Endothelial cell (in vitro differentiated cells): ENCODE data around the gene IL19. TPM values are rescaled to one million over a fixed set of nuclear protein-coding genes. Genes with fewer than 3 reads are reported as not detected.

ENCODE experiments used
- DNase-seq: peaks from one replicate; pipeline ENCODE4 v3.0.0; 2021; ENCODE audit warnings: low spot score
- H3K27ac Mint-ChIP-seq: one replicate; pipeline ENCODE4 v1.8.0; 2021; ENCODE audit warnings: mixed read lengths, inconsistent platforms; ENCODE audit not compliant: unreplicated experiment
- H3K27me3 Mint-ChIP-seq: one replicate; pipeline ENCODE4 v1.8.0; 2021; ENCODE audit warnings: mild to moderate bottlenecking, moderate library complexity, mixed read lengths, inconsistent platforms; ENCODE audit not compliant: unreplicated experiment
- H3K36me3 Mint-ChIP-seq: one replicate; pipeline ENCODE4 v1.8.0; 2021; ENCODE audit warnings: mild to moderate bottlenecking, low read depth, mixed read lengths, inconsistent platforms; ENCODE audit not compliant: unreplicated experiment
- H3K4me1 Mint-ChIP-seq: one replicate; pipeline ENCODE4 v1.8.0; 2021; ENCODE audit warnings: mild to moderate bottlenecking, mixed read lengths, inconsistent platforms; ENCODE audit not compliant: unreplicated experiment
- H3K4me3 Mint-ChIP-seq: one replicate; pipeline ENCODE4 v1.8.0; 2021; ENCODE audit warnings: mild to moderate bottlenecking, mixed read lengths, inconsistent platforms; ENCODE audit not compliant: unreplicated experiment
- H3K9me3 Mint-ChIP-seq: one replicate; pipeline ENCODE4 v1.8.0; 2021; ENCODE audit warnings: mixed read lengths, inconsistent platforms; ENCODE audit not compliant: unreplicated experiment
- total RNA-seq: library from RNA; stranded (reverse); fragmentation: NEBNext Ultra II Directional; extraction: Animal tissue kit (Norgen Biotek cat#: 25700); gene quantifications from one replicate; pipeline ENCODE4 v1.2.1, GENCODE V29; 2021; ENCODE audit not compliant: unreplicated experiment
- TF ChIP-seq, protein P1 (sequence below): fragments of 200-600 bp; sonication (generic); IDR thresholded peaks from one replicate; pipeline ENCODE4 v1.5.0; 2021; ENCODE audit warnings: antibody characterized with exemption; ENCODE audit not compliant: unreplicated experiment

The IL19 gene
- total RNA-seq, 1 donor from 2014 or later, result not detected

GRCh38 chr1:206890125-206891060 is 119.8 kb downstream of the IL19 start:
- no peak for DNase-seq
- Mint-ChIP-seq H3K4me1 (peaks cover 4% of the 10 kb centered on the region), H3K27ac (no peak overlapping the region), H3K36me3 (no peaks in the 10 kb centered on the region), H3K4me3 (no peak overlapping the region), H3K9me3 (no peaks in the 10 kb centered on the region), H3K27me3 (peaks cover 1% of the 10 kb centered on the region)
- TF ChIP-seq, protein P1, sequence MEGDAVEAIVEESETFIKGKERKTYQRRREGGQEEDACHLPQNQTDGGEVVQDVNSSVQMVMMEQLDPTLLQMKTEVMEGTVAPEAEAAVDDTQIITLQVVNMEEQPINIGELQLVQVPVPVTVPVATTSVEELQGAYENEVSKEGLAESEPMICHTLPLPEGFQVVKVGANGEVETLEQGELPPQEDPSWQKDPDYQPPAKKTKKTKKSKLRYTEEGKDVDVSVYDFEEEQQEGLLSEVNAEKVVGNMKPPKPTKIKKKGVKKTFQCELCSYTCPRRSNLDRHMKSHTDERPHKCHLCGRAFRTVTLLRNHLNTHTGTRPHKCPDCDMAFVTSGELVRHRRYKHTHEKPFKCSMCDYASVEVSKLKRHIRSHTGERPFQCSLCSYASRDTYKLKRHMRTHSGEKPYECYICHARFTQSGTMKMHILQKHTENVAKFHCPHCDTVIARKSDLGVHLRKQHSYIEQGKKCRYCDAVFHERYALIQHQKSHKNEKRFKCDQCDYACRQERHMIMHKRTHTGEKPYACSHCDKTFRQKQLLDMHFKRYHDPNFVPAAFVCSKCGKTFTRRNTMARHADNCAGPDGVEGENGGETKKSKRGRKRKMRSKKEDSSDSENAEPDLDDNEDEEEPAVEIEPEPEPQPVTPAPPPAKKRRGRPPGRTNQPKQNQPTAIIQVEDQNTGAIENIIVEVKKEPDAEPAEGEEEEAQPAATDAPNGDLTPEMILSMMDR, result no peak

- DNase-seq, result no peak
- Mint-ChIP-seq H3K27ac (no peak overlapping the region), H3K4me1 (peaks cover 11% of the 10 kb centered on the region)
Measured at GRCh38 chr1:206891412-206891811, 120.8 kb downstream of the IL19 start.

More at GRCh38 chr1:206891412-206891811, 120.8 kb downstream of the IL19 start:
- no peak overlapping the region for H3K4me3 Mint-ChIP-seq
- TF ChIP-seq, protein P1, result no peak
- peaks cover 4% of the 10 kb centered on the region for H3K36me3 Mint-ChIP-seq
- no peaks in the 10 kb centered on the region for H3K9me3 Mint-ChIP-seq
- peaks cover 4% of the 10 kb centered on the region for H3K27me3 Mint-ChIP-seq

Other genes starting within 250 kb of the IL19 start
- 32.7 TPM for gene EIF2D, start 158.3 kb upstream of the IL19 start, total RNA-seq
- gene DYRK3, start 135.2 kb upstream of the IL19 start, total RNA-seq, result 3.2 TPM
- 109 TPM for gene MAPKAPK2, start 85.9 kb upstream of the IL19 start, total RNA-seq
- not detected for gene IL10, start 1.7 kb downstream of the IL19 start, total RNA-seq
- not detected for gene IL20, start 94.8 kb downstream of the IL19 start, total RNA-seq
- not detected for gene IL24, start 126.7 kb downstream of the IL19 start, total RNA-seq
- 8.4 TPM for gene FCMR, start 151.2 kb downstream of the IL19 start, total RNA-seq
- gene PIGR, start 175.7 kb downstream of the IL19 start, total RNA-seq, result not detected
- gene FCAMR, start 199.7 kb downstream of the IL19 start, total RNA-seq, result not detected